ENCODE results near the gene EYS.
"Not testable (repeated sequence)": the region's sequence is repeated elsewhere in the genome, so short reads cannot be mapped to it uniquely, and the experiment has no call there.

Gene EYS

GRCh38 chr6:64527899-64528298, 1179.1 kb downstream of the EYS start:
- FAIRE-seq = no peak

DNA sequence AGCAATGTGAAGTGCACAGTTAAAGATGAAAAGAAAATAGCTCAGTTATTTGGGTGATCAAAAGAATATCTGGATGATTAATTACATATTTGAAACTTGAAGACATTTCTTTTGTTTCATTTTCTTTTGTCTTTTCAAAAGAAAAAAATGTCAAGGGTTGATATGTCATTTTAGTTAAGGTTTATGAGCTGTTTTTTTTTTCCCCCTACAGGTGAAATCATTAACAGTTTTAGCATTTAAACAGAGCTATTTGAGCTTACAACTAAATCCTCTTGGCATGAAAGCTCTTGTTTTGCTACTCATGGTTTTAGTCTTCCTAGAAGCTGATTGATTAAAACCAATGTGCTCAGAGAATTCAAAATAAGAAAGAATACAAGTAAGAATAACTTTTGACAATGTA, 1184.2 kb downstream of the EYS start:
- no peak for FAIRE-seq

DNA sequence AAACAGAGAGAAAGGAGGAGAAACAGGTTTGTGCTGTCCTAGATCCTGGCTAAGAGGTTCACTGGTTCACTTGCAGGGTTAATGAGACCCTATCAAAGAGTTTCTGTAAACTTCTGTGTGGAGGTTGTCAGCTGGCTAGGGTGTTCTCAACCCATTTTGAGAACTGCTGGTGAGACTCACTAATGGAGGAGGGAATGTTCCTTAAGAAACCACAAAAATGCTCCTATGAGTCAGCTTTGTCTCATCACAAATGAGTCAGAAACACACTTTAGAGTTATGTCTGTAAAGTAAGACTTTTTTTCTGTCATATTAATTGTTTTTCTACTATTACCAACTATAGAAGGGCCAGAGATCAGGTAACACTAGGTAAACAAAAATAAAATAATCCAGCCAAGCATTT, 1187.0 kb downstream of the EYS start:
- FAIRE-seq = no peak

DNA sequence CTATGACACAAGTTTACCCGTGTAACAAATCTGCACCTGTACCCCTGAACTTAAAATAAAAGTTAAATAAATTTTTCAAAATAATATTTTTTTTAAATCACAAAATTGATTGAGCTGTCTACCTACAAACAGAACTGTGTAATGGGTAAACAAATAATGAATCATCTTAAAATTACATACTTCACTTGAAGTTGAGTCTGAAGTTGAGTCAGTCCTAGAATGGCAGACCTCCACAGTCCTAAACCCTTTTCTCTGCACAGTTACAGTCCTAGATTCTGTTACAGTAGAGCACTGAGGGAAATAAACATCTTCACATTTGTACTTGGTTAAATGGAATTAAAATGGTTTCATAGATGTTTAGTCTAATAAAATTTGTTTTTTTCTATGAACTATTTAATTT, 1190.6 kb downstream of the EYS start:
- no peak for FAIRE-seq

- FAIRE-seq = no peak
Measured at GRCh38 chr6:64507661-64508060, 1199.4 kb downstream of the EYS start.

GRCh38 chr6:64505312-64505711, 1201.7 kb downstream of the EYS start:
- FAIRE-seq = no peak

DNA sequence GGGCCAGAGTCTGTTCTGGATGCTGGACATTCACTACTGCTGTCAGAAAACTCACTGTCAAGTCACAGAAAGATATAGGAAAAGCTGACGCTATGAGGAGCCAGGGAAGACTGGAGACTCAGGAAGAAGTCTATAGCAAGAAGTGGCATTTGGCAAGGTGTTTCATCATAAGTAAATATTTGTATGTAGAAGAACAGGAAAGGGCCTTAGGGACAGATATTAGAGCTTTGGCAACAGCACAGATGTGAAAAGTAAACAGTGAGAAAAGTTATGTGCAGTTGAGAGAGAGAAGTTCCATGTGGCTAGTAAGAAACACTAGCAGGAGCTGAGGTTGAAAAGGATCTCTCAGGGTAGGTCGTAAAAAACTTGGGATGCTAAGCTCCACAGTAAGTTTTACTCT, 1202.5 kb downstream of the EYS start:
- no peak for FAIRE-seq

DNA sequence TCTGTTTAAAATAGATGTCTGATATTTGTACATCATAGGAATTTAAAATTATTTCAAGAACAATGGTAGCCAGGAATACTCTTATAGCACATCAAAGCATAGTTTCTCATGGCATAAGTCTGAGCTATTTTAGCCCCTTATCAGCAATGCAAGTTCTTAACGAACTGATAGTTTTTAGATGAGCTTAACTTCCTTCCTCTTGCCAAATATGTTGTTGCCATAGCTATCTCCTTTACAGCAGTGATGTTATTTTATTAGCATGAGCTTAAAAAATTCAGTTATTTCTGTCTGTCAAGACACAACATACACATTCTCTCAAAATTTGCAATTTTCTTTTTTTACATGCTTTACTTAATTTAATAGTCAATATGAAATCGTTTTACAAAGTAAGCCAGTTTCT, 1204.2 kb downstream of the EYS start:
- no peak for FAIRE-seq

DNA sequence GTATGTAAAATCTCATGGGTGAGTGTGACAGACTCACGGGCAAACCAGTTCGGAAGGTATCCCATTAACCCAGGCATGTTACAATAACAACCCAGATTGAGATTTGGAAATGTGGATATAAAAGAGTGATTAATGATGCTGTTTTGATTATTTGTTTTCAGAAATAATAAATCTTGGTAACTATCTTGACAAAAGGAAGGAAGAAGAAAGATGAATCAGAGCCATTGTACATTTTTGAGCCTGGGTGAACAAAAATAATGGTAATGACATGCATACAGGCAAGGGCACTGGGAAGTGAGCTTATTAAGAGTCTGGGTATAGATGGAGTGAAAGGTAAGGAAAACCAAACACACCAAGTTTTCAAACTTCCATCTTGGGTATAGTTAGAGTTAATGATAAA, 1209.4 kb downstream of the EYS start:
- FAIRE-seq = no peak

DNA sequence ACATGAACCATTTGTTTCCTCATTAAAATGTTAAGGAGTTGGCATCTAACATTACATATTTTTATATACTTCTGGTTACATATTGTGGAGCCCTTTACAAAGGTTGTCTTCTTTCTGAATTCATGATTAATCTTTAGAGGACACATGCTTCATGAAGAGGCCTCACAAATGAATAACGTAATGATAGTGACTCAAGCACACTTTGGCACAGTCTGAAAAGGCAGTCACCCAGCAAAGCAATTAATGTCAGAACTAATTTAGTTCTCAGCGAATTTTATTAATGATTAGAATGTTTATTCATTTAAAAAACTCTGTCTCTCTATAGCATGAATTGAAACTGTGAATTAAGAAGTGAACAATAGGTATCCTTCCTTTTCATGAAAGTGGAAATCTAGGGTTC, 1217.3 kb downstream of the EYS start:
- FAIRE-seq = no peak

- no peak for FAIRE-seq
Measured at GRCh38 chr6:64486578-64487351, 1220.3 kb downstream of the EYS start.

- no peak for FAIRE-seq
Measured at GRCh38 chr6:64483956-64484499, 1223.0 kb downstream of the EYS start.

DNA sequence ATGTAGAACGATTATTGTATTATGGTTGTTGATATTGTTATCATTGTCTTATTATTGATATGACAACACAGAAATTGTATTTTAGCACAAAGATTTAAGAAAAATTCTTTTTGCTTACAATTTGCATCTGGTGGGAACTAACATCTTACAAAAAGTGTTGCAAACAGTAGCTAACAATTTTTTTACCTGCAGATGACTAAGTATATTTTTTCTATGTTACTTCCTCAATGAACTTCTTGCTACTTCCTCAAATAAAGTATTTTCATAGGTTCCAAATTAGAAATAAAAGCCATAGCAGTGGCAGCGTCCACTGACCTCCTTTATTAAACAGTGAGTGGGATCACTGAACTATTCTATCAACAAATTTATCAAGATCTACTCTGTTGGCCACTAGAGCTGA, 1224.4 kb downstream of the EYS start:
- FAIRE-seq = no peak

- no peak for FAIRE-seq
Measured at GRCh38 chr6:64479134-64479533, 1227.9 kb downstream of the EYS start.

DNA sequence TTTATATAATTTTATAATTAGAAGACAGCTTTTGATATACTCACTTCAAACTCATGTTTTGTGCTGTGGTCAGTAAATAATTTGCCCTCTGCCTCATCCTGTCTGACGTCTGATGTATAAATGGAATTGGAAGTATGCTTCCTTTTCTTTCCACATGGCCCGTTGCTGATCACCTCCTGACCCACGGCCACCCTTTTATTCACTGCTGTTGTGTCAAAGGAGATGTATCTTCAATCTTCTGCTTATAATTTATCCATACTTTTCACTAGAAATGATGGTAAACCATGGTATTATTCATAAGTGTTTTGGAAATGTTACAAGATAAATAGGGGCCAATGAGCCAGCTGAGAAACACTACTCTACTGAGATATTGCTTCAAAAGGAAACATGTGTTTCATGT, 1229.6 kb downstream of the EYS start:
- no peak for FAIRE-seq

- no peak for FAIRE-seq
Measured at GRCh38 chr6:64476935-64477334, 1230.1 kb downstream of the EYS start.

GRCh38 chr6:64469405-64469804, 1237.6 kb downstream of the EYS start:
- FAIRE-seq = not testable (repeated sequence)

DNA sequence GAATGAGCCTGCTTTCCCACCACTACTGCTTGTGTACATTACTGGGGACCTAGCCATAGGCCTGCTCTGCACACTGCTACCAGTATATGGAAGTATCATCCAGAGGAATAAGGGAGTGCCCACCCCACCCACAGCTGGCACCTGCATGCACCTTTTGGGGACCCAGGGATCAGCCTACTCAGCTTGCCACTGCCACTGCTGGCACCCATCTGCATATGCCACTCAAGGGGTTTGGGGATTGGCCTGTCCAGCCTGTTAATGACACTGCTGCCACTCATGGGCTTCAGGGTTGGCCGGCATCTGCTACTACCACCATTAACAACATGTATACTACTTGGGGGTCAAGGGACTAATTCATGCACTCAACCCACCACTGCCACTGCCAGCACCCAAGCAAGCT, 1239.4 kb downstream of the EYS start:
- no peak for FAIRE-seq

GRCh38 chr6:64459411-64459944, 1247.5 kb downstream of the EYS start:
- no peak for FAIRE-seq

- FAIRE-seq = not testable (repeated sequence)
Measured at GRCh38 chr6:64448101-64448500, 1258.9 kb downstream of the EYS start.

DNA sequence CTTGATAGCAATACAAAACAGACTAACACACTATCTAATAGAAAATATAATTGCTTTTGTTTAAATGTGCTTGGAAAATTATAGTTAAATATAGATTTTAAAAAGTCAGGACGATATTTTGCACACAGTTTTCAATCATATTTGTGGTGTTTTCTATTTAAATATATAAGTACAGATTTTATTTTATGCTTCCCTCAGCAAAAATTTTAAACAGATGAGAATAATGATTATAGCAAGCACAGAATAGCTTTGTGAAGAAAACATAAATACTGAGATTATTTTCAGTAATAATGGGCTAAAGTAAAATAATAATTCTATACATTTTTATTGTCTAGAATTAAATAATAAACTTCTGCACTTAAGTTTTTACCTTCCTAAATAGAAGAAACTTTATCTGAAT, 1262.0 kb downstream of the EYS start:
- FAIRE-seq = no peak

- no peak for FAIRE-seq
Measured at GRCh38 chr6:64439274-64439673, 1267.8 kb downstream of the EYS start.

DNA sequence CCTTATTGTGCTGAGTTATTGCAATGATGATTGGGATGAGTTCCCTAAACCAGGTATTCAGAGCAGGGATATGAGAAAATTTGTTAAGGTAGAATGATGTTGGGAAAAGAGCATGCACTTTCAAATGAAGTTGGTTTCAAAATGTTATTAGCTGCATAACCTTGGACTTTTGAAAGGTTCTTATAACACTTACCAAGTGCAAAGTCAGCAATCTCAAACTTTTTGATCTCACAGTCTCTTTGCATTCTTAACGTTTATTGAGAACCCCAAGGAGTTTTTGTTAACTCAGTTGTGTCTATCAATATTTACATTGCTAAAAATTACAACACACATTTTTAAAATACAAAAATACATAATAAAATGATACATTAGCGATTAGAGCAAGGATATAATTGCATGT, 1269.0 kb downstream of the EYS start:
- no peak for FAIRE-seq

- FAIRE-seq = no peak
Measured at GRCh38 chr6:64429926-64430325, 1277.1 kb downstream of the EYS start.

- FAIRE-seq = no peak
Measured at GRCh38 chr6:64428186-64428585, 1278.8 kb downstream of the EYS start.

All from A204.1 (cell line).